Ramos (cell line): ENCODE results near the gene TVP23C.

ENCODE experiments used
- in situ Hi-C: fragments of 300-500 bp; cut with MboI; formaldehyde crosslinking; loops from one replicate; pipeline ENCODE4 v1.14.3; 2022; ENCODE audit warnings: low sequenced_read_pairs; ENCODE audit not compliant: unreplicated experiment

TVP23C gene

GRCh38 chr17:15468126-15468525 is 95.2 kb downstream of the TVP23C start:
- in situ Hi-C loops: no loop called here

- in situ Hi-C loops: no loop called here
Measured at GRCh38 chr17:15467592-15467991, 95.7 kb downstream of the TVP23C start, which contains the start of gene CDRT4. CDRT4 (minus strand) TSS chr17:15467621; CDS start chr17:15440238, 27,383 bp downstream.

- in situ Hi-C loops: no loop called here
Measured at GRCh38 chr17:15466131-15466530, 97.2 kb downstream of the TVP23C start.

GRCh38 chr17:15465045-15465701 is 98.1 kb downstream of the TVP23C start:
- in situ Hi-C loops: no loop called here

- in situ Hi-C loops: no loop called here
Measured at GRCh38 chr17:15464231-15464985, 98.9 kb downstream of the TVP23C start.

- in situ Hi-C loops: no loop called here
Measured at GRCh38 chr17:15462976-15463772, 100.1 kb downstream of the TVP23C start.

- in situ Hi-C loops: no loop called here
Measured at GRCh38 chr17:15457723-15458094, 105.6 kb downstream of the TVP23C start.

- in situ Hi-C loops: no loop called here
Measured at GRCh38 chr17:15456972-15457722, 106.1 kb downstream of the TVP23C start.

- in situ Hi-C loops: no loop called here
Measured at GRCh38 chr17:15456496-15456895, 106.8 kb downstream of the TVP23C start.

- in situ Hi-C loops: no loop called here
Measured at GRCh38 chr17:15454346-15454745, 108.9 kb downstream of the TVP23C start.

GRCh38 chr17:15453782-15454181 is 109.5 kb downstream of the TVP23C start:
- in situ Hi-C loops: no loop called here

- in situ Hi-C loops: no loop called here
Measured at GRCh38 chr17:15453246-15453645, 110.0 kb downstream of the TVP23C start.

- in situ Hi-C loops: no loop called here
Measured at GRCh38 chr17:15452746-15453145, 110.5 kb downstream of the TVP23C start.
